B cell (primary cell): ENCODE measurements around the gene STMN3.

Experiments
- EZH2 ChIP-seq: IDR thresholded peaks from 2 replicates; pipeline ENCODE4 v1.6.1; 2012; ENCODE audit warnings: borderline replicate concordance, low read depth, mild to moderate bottlenecking, moderate library complexity, low read length; ENCODE audit not compliant: insufficient read depth, poor library complexity, severe bottlenecking
- TF ChIP-seq, protein P1 (sequence below): fragments of 200-600 bp; IDR thresholded peaks from one replicate; pipeline ENCODE4 v1.8.0; 2022; ENCODE audit warnings: antibody characterized with exemption, mild to moderate bottlenecking

DNA sequence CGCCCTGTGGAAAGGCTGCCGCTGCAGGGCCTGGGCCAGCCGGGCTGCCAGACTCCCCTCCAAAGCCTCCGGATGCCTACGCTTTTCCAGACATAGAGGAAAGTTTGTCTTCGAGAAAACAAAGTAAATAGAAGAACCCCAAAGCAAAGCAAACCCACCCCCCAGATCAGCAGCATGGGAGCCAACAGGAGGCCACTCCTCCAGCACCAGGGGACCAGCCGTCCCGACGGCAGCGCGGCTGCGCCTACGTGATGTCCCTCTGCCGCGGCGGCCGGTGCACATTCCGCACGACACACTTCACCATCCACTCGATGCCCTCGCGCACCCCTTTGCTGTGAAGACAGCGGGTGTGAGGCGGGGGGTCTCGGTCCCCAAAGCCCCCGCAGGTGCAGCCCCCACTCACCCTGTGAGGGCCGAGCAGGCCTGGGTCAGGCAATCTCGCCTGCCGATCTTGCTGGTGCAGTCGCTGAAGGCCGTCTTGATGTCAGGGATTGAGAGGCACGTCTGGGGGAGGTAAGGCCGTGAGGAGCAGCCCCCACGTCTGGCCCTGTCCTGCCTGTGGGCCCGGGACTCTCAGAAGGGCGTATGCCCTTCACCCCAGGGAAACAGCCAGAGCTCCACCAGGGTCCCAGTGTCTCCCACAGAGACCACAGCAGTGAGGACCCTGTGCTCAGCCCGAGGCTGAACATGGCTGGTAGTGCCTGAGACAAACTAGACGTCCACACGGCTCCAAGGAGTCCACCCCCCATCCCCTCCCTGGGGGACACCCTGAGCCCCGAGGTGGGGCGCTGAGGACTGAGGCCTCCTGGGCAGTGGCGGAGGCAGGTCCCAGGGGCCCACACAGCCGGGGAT is 47.2 kb upstream of the STMN3 start:
- TF ChIP-seq EZH2: no peak
- TF ChIP-seq, protein P1, sequence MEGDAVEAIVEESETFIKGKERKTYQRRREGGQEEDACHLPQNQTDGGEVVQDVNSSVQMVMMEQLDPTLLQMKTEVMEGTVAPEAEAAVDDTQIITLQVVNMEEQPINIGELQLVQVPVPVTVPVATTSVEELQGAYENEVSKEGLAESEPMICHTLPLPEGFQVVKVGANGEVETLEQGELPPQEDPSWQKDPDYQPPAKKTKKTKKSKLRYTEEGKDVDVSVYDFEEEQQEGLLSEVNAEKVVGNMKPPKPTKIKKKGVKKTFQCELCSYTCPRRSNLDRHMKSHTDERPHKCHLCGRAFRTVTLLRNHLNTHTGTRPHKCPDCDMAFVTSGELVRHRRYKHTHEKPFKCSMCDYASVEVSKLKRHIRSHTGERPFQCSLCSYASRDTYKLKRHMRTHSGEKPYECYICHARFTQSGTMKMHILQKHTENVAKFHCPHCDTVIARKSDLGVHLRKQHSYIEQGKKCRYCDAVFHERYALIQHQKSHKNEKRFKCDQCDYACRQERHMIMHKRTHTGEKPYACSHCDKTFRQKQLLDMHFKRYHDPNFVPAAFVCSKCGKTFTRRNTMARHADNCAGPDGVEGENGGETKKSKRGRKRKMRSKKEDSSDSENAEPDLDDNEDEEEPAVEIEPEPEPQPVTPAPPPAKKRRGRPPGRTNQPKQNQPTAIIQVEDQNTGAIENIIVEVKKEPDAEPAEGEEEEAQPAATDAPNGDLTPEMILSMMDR: no peak
